ENCODE results near the gene IGFL1.
"Not testable (repeated sequence)": the region's sequence is repeated elsewhere in the genome, so short reads cannot be mapped to it uniquely, and the experiment has no call there.

IGFL1 gene

DNA sequence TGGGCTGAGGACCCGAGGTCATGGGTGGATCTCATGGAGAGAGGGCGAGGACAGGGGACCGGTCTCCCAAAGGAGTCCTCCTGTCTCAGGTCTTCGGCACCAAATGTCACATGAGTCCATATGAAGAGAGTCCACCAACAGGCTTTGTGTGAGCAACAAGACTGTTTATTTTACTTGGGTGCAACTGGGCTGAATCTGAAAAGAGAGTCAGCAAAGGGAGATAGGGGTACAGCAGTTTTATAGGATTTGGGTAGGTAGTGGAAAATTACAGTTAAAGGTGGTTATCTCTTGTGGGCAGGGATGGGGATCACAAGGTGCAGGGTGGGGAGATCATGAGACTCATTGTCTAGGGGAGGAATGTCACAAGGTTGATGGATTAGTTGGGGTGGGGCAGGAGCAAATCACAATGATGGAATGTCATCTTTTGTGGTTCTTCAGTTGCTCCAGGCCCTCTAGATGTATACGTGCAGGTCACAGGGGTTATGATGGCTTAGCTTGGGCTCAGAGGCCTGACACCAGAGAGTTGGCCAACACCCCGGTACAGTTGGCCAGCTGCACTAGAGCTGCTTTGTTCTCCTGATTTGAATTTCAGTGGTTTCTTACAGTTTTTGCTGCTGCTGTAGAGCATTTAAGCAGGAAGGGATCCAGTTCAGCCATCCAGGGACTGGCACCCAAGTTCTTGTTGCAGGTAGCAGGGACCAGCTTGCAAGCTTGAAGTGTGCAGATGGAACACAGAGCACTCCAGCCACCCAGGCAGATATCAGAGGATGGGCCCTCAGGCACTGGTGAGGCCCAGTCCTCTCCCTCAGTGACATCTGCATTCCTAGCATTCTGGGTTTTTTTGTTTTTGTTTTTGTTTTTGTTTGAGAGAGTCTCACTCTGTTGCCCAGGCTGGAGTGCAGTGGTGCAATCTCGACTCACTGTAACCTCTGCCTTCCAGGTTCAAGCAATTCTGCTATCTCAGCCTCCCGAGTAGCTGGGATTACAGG, 26.4 kb upstream of the IGFL1 start:
- no peak for DNase-seq

DNA sequence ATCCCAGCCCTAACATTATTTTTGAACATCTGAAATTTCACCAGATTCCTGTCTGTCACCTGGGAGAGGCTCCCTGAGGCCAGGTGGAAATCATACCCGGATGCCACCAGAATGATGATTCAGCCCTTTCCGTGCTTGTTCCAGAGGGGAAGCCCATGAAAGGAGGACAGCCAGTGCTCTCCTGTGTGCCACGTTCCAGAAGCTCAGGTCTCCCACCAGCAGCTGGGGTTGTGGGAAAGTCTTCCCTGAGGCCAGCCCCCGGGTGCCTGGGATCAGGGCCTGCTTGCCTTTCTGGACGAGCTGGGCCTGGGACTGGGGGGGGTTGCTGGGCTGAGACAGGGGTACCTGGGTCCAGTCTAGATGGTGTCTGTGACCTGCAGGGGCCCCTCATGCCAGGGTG, 25.5 kb upstream of the IGFL1 start:
- DNase-seq, result no peak

DNA sequence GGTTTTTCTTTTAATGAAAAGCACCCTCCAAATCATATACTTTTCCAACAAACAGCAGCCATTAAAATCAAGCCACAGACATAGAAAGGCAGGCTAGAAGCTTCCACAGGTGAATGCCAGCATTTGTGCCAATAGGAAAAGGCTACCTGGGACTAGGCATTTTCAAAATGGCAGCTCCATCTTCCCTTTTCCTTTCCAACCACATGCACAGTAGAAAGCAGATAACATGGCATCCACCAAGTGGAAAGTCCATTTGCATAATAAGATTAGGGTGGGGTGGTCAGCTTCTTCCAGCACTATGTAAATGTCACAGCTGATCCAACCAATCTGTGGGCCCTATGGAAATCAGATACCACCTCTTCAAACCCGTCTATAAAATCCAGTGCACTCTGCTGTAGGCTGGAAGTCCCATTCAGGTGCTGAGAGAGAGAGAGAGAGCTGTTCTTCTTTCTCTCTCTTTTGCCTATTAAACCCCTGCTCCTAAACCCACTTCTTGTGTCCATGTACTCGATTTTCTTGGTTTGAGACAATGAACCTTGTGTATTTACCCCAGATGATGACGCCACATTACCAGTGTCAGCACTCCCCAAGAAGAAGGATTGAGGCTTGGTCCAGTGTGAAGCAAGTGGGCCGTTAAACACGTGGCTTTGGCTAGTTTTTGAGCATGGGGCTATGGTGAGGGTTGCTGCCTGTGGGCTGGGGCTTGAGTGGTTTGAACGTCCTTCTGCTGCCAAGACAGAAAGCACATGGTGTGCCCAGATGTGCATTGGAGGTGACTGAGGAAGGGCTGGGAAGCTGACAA, 24.2 kb upstream of the IGFL1 start:
- DNase-seq, result no peak

DNA sequence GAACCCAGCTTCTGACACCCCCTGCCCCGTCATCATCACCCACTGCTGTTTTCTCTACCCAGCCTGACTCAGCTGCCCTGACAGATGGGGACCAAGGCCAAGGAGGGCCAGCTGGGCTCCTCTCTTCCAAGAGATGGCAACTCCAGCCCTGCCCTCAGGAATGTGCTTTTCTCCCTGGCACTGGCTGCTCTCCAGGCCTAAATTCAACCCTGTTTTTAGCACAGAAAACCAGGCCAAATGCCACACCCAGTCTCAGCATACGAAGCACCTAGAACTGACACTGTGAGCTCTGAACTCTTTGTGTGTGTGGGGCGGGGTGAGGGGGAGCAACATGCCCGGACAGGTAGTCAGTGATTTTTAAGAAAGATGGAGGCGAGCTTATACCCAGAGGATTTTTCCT, 23.4 kb upstream of the IGFL1 start:
- DNase-seq, result no peak

DNA sequence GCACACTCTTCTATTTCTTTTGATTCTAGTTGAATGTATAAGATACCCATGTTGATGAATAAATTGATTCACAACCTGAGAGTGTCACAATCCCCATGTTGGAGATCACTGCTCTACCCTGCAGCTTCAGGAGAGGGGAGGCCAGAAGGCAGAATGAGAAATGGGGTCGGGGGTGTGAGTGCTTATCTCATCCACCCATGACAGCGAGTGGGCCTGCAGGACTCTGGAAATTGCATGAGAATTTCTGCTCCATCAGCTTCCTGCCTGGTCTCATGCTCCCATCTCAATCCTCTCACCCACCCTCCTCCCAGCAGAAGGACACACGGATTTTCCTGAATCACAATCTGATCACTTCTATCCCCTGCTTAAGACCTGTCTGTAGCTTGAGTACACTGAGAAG, 22.9 kb upstream of the IGFL1 start:
- DNase-seq, result no peak

DNA sequence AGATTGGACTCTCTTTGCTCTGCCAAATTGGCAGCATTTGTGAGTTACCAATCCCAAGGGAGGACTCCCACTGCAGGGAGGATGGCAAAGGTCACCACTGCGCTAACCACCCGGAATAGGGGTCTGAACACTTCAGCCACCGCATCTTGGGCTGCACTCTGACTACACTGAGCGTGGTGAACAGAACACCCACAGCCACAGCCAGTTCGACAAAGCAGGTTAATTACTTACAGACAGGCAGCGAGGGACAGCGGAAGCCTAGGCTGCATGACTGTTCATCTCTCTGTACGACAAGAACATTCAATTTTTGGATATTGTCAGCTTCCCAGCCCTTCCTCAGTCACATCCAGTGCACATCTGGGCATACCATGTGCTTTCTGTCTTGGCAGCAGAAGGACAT, 21.7 kb upstream of the IGFL1 start:
- DNase-seq, result not testable (repeated sequence)

DNA sequence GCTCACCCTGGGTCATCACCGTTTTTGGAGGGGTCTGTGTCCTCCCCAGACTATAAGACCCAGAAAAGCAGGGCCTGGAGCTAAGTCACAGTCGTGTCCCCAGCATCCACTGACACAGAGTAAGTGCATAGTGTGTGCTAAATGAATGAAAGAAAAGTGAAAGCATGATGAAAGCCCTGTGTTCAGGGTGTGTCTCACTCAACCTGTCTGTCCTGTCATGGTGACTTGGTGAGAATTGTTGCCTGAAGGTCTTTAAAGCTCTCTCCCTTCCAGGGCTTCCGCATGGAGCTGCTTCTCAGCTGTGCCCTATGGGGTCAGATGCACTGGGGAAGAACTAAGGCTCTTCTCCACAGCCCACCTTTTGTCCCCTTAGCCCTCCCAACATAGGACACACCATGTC, 20.5 kb upstream of the IGFL1 start:
- no peak for DNase-seq

DNA sequence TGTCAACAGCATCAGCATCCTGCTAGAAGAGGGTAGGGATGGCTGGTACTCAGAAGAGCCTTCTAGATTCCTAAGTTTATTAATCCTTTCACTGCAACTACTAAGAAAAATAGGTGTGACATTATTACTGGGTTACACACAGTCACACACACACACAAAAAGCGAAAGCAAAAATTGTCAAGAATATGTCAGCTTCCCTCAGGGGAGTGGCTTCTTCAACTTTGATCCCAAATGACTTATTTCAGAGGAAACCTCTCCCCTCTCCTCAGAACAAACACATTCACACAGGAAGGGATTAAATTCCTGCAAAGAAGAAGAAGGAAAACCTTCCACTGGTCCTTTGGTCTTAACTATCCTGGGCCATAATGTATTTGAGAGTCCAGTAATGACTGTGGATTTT, 20.1 kb upstream of the IGFL1 start:
- DNase-seq, result no peak

DNA sequence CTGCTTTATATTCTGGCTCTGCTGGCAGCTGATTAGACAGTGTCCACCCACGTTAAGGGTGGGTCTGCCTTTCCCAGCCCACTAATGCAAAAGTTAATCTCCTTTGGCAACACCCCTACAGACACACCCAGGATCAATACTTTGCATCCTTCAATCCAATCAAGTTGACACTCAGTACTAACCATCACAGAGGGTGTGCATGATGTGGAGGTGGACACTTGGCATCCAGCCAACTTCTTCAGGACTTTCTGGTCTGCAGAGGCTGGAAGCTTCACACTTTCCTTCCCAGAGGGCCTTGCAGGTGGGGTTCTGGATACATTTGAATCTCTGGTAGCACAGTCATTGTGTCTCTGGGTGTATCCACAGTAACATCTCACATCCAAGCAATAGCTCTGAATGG, 18.9 kb upstream of the IGFL1 start:
- DNase-seq, result no peak

DNA sequence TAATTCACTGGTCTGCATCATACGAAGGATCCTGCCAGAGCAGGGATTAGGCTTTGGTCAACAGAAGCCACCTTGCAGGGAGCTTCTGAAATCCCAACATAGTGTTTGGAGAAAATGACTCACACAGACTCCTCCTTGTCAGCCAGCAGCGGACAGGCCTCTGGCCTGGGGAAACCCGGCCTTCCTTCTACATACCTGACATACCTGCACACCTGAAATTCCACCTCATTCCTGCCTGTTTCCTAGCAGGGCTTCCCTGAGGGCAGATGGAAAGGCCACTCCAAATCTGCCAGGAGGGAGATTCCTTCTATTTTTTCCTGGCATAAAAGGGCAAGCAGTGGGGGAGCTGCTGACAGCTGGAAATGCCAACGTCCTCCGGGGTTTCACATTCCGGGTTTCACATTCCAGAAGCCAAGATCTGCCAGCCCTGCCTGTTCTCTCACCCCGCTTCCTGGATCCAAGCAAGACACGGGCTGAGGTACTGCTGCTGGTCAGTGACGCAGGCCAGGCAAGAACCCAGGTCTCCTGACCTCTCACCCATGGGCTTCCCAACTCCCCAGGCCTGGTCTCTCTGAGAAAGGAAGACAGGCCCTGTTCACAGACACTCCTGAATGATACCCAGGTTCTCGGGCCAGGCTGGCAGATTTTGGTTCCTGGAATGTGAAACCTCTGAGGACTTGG, 18.2 kb upstream of the IGFL1 start:
- DNase-seq, result no peak

DNA sequence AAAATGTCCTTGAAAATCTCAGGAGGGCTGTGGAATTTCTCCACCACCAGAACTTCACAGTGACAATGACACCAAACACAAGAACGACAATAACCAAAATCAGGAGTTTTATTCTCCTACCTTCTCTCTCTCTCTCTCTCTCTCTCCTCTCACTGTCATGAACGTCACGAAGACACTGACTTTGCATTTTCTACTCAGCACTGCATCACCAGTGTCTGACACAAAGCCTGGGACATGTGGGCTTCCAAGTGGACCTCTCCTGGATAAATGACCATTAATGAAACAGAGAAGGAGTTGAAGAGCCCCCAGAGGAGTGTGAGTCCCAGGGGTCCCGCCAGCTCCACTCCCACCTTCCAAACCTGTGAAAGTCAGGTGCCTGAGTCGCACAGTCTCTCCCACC, 16.9 kb upstream of the IGFL1 start:
- DNase-seq, result not testable (repeated sequence)

DNA sequence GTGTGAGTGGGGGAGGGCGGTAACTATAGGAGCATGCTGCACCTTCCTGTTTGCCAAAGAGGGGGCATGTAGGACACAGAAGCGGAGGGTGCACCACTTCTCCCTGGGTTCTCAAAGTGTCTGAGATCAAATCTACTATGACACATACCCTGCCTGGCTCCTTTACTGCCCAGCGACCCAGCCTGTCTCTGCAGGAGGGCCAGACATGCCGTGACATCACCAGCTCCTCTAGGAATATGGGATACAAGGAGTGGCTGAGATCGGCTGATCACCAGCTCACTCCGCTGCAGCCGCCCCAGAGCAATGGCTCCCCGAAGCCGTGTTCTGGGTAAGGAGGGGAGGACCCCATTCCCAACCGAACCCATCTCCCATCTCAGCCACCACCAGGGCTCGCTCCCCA, 16.4 kb upstream of the IGFL1 start:
- DNase-seq, result no peak

DNA sequence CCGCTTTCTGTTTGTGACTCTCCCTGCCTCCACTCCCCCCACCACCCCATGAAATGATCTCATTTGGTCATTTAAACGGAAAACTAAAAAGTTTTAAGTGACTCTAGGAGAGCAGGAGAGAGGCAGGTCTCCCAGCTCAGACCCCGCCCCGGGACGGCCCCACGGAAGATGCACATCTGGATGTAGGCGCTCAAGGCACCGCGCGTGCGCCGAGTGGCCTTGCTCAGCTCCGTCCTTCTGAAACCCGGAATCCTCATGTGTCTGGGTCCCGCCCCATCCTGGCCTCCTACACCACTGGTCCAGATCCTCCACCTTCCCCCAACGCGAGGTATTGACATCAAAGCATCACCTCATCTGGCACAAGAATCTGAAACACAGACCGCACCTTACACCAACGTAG, 15.7 kb upstream of the IGFL1 start:
- no peak for DNase-seq

DNA sequence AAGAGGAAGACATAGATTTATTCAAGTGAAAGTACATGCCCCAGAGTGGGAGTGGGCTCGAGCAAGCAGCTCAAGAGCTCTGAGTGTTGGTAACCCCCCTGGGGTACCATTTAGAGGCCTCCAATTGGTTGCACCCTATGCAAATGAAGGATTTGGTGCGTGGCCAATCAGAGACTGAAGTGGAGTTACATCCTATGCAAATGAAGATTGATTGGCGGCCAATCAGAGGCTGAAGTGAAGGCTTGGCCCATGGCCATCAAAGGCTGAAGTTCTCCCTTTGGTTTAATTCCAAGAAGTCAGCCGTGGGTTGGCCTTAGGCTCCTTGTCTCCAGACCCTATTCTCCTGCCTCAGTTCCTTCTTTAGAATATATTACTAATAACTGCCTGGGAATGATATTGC, 12.9 kb upstream of the IGFL1 start:
- DNase-seq, result no peak

DNA sequence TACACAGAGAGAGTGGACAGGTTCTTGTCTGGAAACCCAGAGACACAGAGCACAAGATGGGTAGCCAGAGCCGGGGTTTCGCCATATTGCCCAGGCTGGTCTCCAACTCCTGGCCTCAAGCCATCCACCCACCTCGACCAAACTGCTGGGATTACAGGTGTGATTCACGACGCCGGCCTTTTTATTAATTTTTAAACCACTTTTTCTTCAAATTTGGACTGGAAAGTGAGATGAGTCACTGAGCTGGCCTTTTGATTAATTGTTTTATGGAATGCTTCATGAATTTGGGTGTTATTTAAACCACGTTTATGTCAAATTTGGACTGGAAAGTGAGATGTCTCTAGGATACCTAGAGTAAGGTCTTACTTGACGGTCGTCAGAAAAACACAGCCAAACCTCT, 12.1 kb upstream of the IGFL1 start:
- DNase-seq, result no peak

DNA sequence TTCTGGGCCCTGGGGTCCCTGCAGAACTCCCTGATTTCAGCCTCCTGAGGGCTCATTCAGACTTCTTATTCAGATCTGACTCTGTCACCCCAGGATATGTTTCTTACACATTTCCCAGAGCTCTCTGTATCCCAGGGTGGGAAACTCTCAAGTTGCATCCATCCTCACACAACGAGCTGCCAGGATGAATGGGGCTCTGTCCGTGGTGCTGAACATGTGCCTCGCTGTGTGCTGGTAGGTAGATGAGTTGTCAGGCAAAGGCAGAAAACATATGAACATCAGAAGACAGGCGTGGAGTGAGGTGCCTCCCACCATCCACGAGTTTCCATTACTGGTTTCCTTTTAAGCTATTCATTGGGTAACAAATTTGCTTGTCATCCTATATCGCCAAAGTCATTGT, 11.4 kb upstream of the IGFL1 start:
- peak; percentile 51 for DNase-seq

DNA sequence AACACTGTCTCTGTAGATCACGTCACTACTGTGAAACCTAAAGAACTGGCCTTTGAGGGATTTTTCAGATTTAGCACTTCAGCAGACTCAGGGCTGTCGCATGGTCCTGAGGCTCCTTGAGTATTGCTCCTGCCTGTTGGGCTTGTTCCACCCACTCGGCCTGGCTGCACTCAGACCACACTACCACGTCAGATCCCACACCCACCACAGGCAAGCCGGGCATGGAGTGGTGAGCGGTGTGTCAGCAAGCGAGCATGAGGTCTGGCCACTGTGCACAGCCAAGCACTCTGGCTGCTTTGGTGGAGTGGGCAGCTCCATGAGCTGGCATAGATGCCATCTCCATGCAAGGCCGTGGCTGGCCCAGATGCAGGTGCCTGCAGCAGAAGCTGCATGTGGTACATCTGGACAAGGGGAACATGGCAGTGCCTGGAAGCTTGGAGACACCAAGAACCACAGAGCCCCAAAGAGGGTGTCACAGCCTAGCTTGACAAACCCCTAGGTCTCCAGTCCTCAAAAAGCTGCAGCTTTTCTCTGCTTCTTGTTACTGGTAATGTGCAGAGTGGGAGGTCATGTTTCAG, 9.4 kb upstream of the IGFL1 start:
- no peak for DNase-seq

DNA sequence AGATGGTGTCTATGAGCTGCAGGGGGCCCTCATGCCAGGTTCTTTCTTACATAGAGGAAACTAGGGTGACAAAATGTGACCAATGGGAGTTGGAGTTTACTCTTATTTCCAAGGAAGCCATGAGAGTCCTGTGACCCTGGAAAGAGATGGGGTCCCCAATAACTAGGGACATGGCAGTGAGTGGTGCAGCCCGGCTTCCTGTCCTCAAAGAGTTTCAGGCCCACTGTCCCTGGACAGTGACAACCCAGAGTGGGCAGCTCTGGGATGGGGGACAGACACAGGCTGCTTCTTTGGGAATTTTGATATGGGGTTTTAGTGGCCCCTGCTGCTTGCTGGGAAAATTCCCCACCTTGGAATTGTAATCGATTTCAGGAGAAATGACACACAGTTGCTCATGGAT, 8.4 kb upstream of the IGFL1 start:
- DNase-seq, result no peak

DNA sequence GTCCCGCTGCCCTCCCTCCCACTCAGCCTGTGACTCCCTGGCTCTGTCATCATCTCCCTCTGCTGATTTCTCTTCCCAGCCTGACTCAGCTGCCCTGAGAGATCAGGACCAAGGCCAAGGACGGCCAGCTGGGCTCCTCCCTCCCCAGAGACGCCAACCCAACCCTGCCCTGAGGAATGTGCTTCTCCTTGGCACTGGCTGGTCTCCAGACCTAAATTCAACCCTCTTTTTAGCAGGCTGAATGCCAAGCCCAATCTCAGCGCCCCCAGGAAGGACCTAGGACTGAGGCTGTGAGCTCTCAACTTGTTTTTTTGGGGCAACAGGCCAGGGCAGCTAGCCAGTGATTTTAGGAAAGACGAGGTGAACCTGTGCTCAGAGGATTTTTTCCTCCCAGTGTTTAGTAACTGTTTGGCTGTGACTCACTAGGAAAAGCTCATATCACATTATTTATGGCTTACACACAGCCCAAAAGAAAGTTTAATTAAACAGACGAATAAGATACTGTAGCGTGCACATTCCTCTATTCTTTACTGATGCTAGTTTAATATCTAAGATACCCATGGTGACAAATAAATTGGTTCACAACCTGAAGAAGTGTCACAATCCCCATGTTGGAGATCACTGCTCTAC, 7.4 kb upstream of the IGFL1 start:
- no peak for DNase-seq

DNA sequence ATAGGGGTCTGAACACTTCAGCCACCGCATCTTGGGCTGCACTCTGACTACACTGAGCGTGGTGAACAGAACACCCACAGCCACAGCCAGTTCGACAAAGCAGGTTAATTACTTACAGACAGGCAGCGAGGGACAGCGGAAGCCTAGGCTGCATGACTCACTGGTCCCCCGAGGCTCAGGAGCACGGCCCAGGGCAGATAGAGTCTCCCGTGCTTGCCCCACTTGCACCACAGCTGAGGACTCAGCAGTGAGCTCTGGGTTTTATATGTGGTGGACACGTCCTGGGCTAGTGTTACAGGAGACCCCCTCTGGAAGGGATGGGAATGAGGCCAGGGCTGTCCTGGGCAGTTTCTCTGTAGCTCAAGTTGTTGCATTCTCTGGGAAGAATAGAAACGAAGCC, 5.8 kb upstream of the IGFL1 start:
- DNase-seq, result not testable (repeated sequence)

DNA sequence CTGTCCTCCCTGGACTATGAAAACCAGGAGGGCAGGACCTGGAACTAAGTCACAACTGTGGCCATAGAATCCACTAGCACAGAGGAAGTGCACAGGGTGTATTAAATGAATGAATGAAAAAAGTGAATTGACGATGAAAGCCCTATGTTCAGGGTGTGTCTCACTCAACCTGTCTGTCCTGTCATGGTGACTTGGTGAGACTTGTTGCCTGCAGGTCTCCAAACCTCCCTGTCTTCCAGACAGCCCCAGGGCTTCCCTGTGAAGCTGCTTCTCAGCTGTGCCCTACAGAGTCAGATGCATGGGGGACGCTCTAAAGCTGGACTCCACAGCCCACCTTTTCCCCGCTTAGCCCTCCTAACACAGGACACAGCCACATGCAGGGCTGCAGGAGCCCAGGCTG, 4.8 kb upstream of the IGFL1 start:
- no peak for DNase-seq

DNA sequence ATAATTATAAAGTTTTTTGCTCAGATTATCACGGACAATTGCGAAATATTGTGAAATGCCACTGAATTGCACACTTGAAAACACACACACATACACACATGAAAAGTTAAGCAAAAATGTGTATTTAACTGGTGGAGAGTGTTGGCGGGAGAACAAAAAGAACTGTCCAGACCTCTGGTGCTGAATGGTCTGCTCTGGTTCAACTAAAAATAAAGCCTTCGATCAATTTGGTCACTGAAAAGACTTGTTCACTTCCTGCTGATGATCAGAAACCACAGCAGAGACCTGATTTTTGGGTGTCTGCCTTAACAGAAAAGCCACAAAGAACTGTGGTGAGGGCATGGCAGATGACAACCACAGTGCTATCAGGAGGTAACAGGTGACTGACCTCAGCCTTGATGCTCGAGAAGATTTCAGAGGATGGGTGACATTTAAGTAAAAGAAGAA, 4.0 kb upstream of the IGFL1 start:
- DNase-seq, result no peak
